ENCODE data around the gene RCE1.

Gene RCE1

GRCh38 chr11:66886671-66887221, 43.5 kb downstream of the RCE1 start:
- DNase-seq (ENCODE audit: low read depth) = no peak

DNA sequence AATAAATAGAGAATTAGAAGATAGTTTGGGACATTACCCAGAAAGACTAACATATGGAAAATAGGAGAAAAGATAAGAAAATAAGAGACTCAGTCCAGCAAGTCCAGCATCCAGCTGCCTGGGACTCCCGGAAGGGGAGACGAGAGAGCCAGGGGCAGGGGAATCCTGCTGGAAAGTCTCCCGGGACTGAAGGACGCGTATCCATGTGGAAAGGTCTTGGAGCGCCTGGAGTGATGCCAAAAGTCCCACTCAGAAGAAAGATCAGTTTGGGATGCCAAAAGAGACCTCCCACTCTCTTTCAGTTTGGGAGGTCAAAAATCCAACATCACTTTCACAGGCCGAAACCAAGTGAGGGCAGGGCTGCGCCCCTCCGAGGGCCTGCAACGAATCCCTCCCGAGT, 44.3 kb downstream of the RCE1 start:
- no peak for DNase-seq (ENCODE audit: low read depth)

DNA sequence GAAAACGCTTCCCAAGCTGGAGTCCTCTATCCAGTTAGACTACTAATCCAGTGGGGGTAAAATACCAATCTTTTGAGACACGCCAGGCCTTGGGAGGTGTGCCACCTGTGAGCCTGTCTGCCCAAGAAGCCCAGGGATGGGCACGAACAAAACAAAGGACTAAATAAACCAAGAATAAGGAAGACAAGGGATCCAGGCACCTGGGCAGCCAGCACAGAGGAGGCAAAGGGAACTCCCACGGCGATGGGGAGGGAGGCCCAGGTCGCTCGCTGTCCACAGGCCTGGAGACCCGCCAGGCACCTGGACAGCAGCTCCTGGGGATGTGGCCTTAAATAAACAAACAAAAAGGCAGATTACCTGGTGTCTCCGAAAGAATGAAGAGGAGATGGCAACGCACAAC, 45.0 kb downstream of the RCE1 start:
- DNase-seq (ENCODE audit: low read depth) = no peak

- DNase-seq (ENCODE audit: low read depth) = no peak
Observed at GRCh38 chr11:66889960-66890359, 46.7 kb downstream of the RCE1 start.

GRCh38 chr11:66891851-66892660, 48.8 kb downstream of the RCE1 start:
- DNase-seq (ENCODE audit: low read depth) = peak; percentile 47

DNA sequence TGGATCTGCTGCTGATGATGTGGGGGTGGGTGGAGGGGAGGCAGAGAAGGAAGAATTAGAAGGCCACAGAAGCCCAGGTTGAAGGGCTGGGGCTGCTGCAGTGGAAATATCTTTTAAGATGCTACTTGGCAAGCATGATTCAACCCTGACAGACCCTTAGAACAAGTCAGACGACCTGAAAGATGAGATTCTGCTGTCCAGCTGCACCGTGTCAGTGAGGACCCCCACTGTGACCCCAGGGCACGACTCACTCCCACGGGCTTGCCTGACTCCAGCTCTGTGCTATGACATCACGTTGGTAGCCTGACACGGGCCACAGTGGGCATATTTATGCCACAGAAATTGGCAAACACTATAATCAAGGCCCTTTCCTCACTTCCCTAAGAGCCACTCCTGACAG, 49.7 kb downstream of the RCE1 start:
- no peak for DNase-seq (ENCODE audit: low read depth)

DNA sequence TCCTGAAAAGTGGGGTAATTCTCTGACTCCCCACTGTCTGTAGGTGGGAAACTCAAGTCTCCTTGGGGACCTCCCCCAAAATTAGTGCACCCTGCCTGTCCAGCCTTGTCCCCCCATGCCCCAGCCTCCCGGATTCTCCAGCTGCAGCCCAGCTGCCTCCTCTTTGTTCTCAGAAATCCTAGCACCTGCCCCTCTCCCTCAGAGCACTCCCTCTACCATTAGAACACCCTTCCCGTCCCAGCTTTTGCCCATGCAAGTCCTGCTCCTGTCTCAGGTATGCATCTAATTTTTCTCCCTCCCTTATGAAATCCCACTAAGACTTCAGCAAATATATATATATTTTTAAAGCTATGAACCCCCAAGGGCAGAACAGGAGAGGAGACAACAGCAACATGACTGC, 50.9 kb downstream of the RCE1 start:
- no peak for DNase-seq (ENCODE audit: low read depth)
